Lung (tissue), 12 donors: ENCODE measurements around the gene TMEM184A. TPM values are rescaled to one million over a fixed set of nuclear protein-coding genes. Genes with fewer than 3 reads are reported as not detected.

ENCODE experiments used
- ATAC-seq: fragments of 200-7000 bp; cut with Tn5 transposase; one replicate; pipeline ENCODE4 v1.9.1; 2020; ENCODE audit warnings: moderate number of reproducible peaks; ENCODE audit not compliant: insufficient read depth, low FRiP score
- DNase-seq, 3 donors: peaks; one replicate each; pipeline ENCODE4 v3.0.0-alpha.2; 2013 to 2017
- H3K27ac ChIP-seq, 2 donors: one replicate each; pipeline ENCODE4 v1.5.1; 2013; ENCODE audit warnings: mild to moderate bottlenecking in 2 of 2, moderate library complexity in 2 of 2, control low read depth in 1 of 2, inconsistent platforms in 1 of 2, low read depth in 1 of 2, low read length in 1 of 2
- H3K27me3 ChIP-seq, 3 donors: one replicate each; pipeline ENCODE4 v1.5.1; 2013; ENCODE audit warnings: low read length in 2 of 3; ENCODE audit not compliant: control insufficient read depth in 3 of 3, insufficient read depth in 3 of 3
- H3K36me3 ChIP-seq, 4 donors: one replicate each; pipeline ENCODE4 v1.5.1; 2013; ENCODE audit warnings: low read length in 4 of 4, mild to moderate bottlenecking in 1 of 4, moderate library complexity in 1 of 4; ENCODE audit not compliant: control insufficient read depth in 4 of 4, insufficient read depth in 4 of 4
- H3K4me1 ChIP-seq, 5 donors: one replicate each; pipeline ENCODE4 v1.5.1; 2013; ENCODE audit warnings: low read length in 5 of 5, mild to moderate bottlenecking in 2 of 5, moderate library complexity in 1 of 5; ENCODE audit not compliant: control insufficient read depth in 5 of 5, insufficient read depth in 5 of 5
- H3K4me3 ChIP-seq: one replicate; pipeline ENCODE4 v1.5.1; 2013; ENCODE audit warnings: mild to moderate bottlenecking, control low read depth, moderate library complexity
- H3K9ac ChIP-seq, 2 donors: one replicate each; pipeline ENCODE4 v1.5.1; 2013; ENCODE audit warnings: low read length in 2 of 2, control low read depth in 1 of 2; ENCODE audit not compliant: insufficient read depth in 1 of 2
- H3K9me3 ChIP-seq, 4 donors: one replicate each; pipeline ENCODE4 v1.5.1; 2013; ENCODE audit warnings: low read length in 3 of 4, mild to moderate bottlenecking in 1 of 4, moderate library complexity in 1 of 4; ENCODE audit not compliant: control insufficient read depth in 4 of 4, insufficient read depth in 3 of 4
- CTCF ChIP-seq: IDR thresholded peaks from 2 replicates; pipeline ENCODE4 v1.5.1; 2012; ENCODE audit warnings: mild to moderate bottlenecking; ENCODE audit errors: control extremely low read depth, extremely low read depth
- WGBS, 2 donors: extraction: QIAGEN DNeasy Blood & Tissue Kit; methylation state at CpG; one replicate each; pipeline ENCODE4 v1.1.7; 2013; 5-methylcytosine and 5-hydroxymethylcytosine counted together
- polyA plus RNA-seq, 2 donors: library from polyadenylated mRNA; stranded (reverse); fragments of 200-250 nt; gene quantifications; one replicate each; pipeline ENCODE4 v1.2.1, GENCODE V29; 2013
- total RNA-seq, 2 donors: library from RNA; depleted of rRNA in 1 of 2; stranded (reverse); fragments of >200 nt in 1 of 2; gene quantifications; one replicate each; pipeline ENCODE4 v1.2.1, GENCODE V29; 2014 to 2021
- donor health status: control.
- donor health status: control.
- donor health status: Bipolar disorder and iron deficiency.
- donor health status: healthy.
- donor health status: DM: yes; HTN: yes; CAD: no.

TMEM184A gene
- total and polyA plus RNA-seq, 4 donors: 1.8 to 11.8 (median 8.3) TPM

- H3K9ac ChIP-seq: no peak overlapping the region
- no peak for TF ChIP-seq CTCF
- no peaks in the 10 kb centered on the region for H3K36me3 ChIP-seq
- ATAC-seq: no peak
- H3K27me3 ChIP-seq: peaks cover 6 to 21% (median 9%) of the 10 kb centered on the region in 3 donors
- no peak overlapping the region for H3K27ac ChIP-seq
- peaks cover 0 to 1% (median 0%) of the 10 kb centered on the region in 5 donors for H3K4me1 ChIP-seq
- H3K9me3 ChIP-seq: peaks cover 0 to 3% (median 0%) of the 10 kb centered on the region in 4 donors
- WGBS, 2 donors: 90 to 92% methylated on average over 3 of the region's 3 CpGs
- H3K4me3 ChIP-seq: no peak overlapping the region
- DNase-seq: no peak
Measured at GRCh38 chr7:1595027-1595426, 39.0 kb upstream of the TMEM184A start.

- Histone ChIP-seq H3K27ac (no peak overlapping the region), H3K27me3 (peaks cover 6 to 21% (median 9%) of the 10 kb centered on the region in 3 donors), H3K9me3 (peaks cover 0 to 6% (median 0%) of the 10 kb centered on the region in 4 donors), H3K4me1 (peaks cover 0 to 1% (median 0%) of the 10 kb centered on the region in 5 donors), H3K4me3 (no peak overlapping the region), H3K9ac (no peak overlapping the region), H3K36me3 (no peaks in the 10 kb centered on the region)
- WGBS, 2 donors: 82 to 91% methylated on average over 4 of the region's 4 CpGs
- DNase-seq: no peak
- no peak for ATAC-seq
- no peak for TF ChIP-seq CTCF
Measured at GRCh38 chr7:1593904-1594421, 38.0 kb upstream of the TMEM184A start.

GRCh38 chr7:1593091-1593866, 37.3 kb upstream of the TMEM184A start:
- DNase-seq: no peak
- H3K36me3 ChIP-seq: no peaks in the 10 kb centered on the region
- TF ChIP-seq CTCF: no peak
- H3K4me1 ChIP-seq: peaks cover 0 to 1% (median 0%) of the 10 kb centered on the region in 5 donors
- H3K4me3 ChIP-seq: no peak overlapping the region
- peaks cover 0 to 12% (median 0%) of the 10 kb centered on the region in 4 donors for H3K9me3 ChIP-seq
- ATAC-seq: no peak
- WGBS, 2 donors: 67 to 75% methylated on average over 19 of the region's 19 CpGs
- H3K27ac ChIP-seq: no peak overlapping the region
- H3K9ac ChIP-seq: no peak overlapping the region
- H3K27me3 ChIP-seq: peaks cover 6 to 21% (median 9%) of the 10 kb centered on the region in 3 donors
